Adipose tissue (tissue), 3 donors: Measurements from ENCODE around the gene GGA1. TPM values are rescaled to one million over a fixed set of nuclear protein-coding genes. Genes with fewer than 3 reads are reported as not detected.

Source experiments
- H3K27ac ChIP-seq: one replicate; pipeline ENCODE4 v1.5.1; 2013; ENCODE audit warnings: low read depth, low read length
- WGBS, 3 donors: extraction: QIAGEN DNeasy Blood & Tissue Kit; methylation state at CpG; one replicate each; pipeline ENCODE4 v1.1.7; 2013; 5-methylcytosine and 5-hydroxymethylcytosine counted together
- polyA plus RNA-seq, 3 donors: library from polyadenylated mRNA; stranded (reverse); fragments of 200-250 nt; gene quantifications; one replicate each; pipeline ENCODE4 v1.2.3, GENCODE V29; 2013
- donor health status: healthy with polysubstance abuse.
- donor health status: Bipolar disorder and iron deficiency.
- donor health status: healthy.

Gene GGA1
- polyA plus RNA-seq, 3 donors = 24.2 to 33.1 (median 29.8) TPM

DNA sequence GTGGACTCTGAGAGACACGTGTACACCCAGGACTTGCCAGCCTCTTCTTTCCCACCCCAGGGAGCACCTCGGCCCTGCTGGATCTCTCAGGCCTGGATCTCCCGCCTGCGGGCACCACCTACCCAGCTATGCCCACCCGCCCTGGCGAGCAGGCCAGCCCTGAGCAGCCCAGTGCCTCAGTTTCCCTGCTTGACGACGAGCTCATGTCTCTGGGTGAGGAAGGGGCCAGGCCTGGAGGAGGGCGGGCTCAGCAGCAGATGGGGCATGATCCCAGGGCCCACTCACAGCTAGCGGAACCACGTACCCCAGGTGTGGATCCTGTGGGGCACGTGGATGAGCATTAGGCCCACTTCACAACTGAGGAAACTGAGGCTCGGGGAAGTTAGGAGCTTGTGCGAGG is 17.1 kb downstream of the GGA1 start:
- H3K27ac ChIP-seq = no peak overlapping the region
- 75 to 94% (median 86%) methylated on average over 14 of the region's 14 CpGs for WGBS, 3 donors

DNA sequence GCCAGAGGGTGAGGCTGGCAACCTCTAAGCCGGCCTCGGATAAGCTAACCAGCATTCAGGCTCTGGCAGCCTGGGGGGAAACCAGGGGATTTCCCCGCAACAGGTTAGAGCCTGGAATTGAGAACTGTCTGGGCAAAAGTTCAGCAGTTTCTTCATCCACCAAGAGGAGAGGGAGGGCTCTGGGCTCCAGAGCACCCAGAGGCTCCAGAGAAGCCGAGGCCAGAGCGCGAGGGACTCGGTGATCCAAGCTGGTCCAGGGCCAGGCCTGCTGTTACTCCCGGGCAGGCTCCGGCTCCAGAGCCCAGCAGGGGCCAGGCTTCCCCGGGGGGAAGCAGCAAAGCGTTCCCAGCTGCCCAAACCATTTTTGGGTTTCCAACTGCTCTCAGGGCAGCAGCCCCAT is 17.5 kb downstream of the GGA1 start:
- no peak overlapping the region for H3K27ac ChIP-seq
- 58 to 90% (median 61%) methylated on average over 11 of the region's 11 CpGs for whole genome bisulfite sequencing, 3 donors

DNA sequence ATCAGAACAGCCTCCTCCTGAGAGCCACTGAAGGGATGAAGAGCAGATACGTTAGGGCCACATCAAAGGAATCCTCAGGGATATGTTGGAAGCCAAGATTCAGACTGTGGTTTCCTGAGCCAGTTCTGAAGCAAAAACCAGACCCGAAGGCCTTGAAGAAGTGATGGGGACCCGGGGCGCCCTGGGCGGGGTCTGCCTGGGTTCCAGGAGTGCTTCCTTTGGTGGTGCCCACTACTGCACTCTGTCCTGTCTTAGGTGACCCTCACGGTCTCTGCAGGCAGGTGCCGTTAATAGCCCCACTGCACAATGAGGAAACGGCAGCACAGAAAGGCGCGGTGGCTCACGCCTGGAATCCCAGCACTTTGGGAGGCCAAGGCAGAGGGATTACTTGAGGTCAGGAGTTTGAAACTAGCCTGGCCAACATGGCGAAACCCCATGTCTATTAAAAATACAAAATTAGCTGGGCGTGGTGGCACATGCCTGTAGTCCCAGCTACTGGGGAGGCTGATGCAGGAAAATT is 18.0 kb downstream of the GGA1 start:
- 62 to 83% (median 67%) methylated on average over 13 of the region's 13 CpGs for WGBS, 3 donors
- H3K27ac ChIP-seq = no peak overlapping the region

DNA sequence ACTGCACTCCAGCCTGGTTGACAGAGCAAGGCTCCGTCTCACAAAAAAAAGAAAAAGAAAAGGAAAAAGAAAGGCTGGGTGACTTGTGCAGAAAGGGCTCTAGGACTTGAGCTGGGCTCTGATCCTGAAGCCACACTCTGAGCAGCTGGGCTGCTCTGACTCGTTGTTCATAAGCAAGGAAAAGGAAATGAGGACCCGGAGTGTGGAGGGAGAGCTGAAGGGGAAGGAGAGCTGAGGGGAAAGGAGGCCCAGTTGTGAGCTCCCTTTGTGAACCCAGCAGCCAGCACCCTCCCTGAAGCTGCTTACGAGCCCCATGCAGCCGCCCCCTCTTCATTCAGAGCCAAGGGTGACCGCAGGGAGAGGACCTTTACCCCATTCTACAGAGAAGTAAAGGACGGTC is 18.5 kb downstream of the GGA1 start:
- H3K27ac ChIP-seq = no peak overlapping the region
- 41 to 76% (median 48%) methylated on average over 7 of the region's 7 CpGs for WGBS, 3 donors

DNA sequence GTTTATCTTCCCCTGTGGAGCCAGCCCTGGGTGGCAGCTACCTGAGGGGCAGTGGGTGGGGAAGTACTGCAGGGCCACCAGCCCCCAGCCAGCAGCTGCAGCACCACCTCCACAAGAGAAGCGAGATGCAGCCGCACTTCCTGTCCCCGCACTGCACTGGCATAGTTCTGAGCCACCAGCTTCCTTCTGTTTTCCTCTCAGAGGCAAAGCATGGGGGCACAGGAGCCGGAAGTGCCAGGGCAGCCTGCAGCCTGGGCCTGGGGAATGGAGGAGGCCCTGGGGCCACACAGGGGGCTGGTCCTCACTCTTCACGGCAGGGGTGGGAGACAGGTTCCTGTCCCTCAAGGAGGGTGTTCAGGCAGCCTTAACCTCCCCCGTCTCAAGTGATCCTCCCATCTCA is 18.9 kb downstream of the GGA1 start:
- H3K27ac ChIP-seq = no peak overlapping the region
- WGBS, 3 donors = 44 to 72% (median 48%) methylated on average over 6 of the region's 6 CpGs

DNA sequence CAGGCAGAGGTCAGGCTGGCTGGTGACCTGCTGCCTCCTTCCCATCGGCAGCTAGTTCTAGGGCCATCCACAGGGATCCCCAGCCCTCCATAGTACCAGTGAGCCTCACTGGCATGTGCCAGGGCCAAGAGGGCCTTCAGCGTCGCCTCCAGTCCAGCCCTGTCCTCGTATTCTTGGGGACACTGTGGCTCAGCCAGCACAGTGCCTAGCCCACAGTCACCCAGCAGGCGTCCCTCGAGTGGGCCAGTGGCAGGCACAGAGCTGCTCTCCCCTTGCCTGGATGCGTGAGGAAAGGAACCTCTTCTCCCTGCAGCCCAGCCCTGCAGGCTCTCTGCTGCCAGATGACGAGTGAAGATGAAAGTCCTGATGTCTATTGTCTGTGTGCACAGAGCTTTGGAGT is 20.2 kb downstream of the GGA1 start:
- WGBS, 3 donors = 84 to 92% (median 92%) methylated on average over 8 of the region's 8 CpGs

DNA sequence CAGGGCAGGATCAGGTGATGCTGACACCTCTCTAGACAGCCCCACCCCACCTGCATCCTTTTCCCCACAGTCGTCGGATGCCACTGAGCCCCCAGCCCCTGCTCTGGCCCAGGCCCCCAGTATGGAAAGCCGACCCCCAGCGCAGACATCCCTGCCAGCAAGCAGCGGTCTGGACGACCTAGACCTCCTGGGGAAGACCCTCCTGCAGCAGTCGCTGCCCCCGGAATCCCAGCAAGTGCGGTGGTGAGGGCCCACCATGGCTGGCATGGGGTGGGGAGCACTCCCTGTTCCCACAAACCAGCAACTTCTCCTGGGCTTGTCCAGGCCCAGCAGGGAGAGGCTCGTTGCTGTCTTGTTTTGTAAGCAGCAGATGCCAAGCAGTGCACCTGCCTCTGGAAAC is 21.3 kb downstream of the GGA1 start:
- 87 to 90% (median 89%) methylated on average over 10 of the region's 10 CpGs for WGBS, 3 donors
- no peak overlapping the region for H3K27ac ChIP-seq

More for the DNA sequence above, 20.2 kb downstream of the GGA1 start:
- no peak overlapping the region for H3K27ac ChIP-seq

DNA sequence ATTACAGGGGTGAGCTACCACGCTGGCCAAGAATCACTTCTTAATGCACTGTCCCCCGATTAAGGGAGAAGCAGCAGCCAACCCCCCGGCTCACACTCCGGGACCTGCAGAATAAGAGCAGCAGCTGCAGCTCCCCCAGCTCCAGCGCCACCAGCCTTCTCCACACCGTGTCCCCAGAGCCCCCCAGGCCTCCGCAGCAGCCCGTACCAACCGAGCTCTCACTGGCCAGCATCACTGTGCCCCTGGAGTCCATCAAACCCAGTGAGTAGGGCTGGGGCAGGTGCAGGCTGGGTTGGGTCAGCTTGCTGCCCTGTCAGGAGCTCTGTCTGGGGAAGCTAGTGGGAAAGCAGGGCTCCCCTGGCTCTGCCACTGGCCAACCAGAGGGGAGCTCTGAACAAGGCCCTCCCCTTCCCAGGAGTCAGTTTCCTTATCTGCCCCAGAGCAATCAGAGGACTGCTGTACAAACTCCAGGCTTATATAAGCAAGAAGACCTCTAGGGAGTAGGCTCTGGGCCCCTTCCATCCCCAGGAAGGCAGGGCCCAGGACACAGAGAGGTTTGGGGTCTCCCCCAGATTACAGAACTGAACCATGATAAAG is 22.3 kb downstream of the GGA1 start:
- 88 to 94% (median 90%) methylated on average over 9 of the region's 9 CpGs for WGBS, 3 donors
- H3K27ac ChIP-seq = no peak overlapping the region

DNA sequence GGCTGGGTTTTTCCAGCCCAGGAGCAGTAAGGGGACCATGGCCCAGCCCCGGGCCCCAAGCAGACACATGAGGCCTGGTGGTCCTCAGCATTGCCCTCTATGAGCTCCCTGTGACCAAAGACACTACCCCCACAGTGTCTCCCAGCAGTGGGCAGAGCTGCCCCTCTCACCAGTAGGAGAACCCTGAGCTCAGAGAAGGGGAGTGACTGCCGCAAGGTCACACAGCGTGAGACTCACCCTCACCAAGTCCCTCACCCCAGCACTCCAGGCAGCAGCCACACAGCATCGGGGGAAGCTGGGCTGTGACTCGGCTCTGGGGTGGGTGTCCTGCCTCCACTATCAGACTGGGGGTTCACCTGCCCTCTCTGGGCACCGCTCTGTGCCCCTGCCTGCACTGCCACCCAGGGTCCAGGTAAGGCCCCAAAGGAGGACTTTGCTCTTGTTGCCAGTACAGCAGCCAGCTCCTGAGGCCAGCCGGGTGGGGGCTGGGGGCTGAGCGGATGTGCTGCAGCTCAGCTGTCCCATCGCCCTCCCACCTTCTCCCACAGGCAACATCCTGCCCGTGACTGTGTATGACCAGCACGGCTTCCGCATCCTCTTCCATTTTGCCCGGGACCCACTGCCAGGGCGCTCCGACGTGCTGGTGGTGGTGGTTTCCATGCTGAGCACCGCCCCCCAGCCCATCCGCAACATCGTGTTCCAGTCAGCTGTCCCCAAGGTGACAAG is 23.0 kb downstream of the GGA1 start:
- WGBS, 3 donors = 83 to 87% (median 84%) methylated on average over 19 of the region's 19 CpGs
- H3K27ac ChIP-seq = no peak overlapping the region

DNA sequence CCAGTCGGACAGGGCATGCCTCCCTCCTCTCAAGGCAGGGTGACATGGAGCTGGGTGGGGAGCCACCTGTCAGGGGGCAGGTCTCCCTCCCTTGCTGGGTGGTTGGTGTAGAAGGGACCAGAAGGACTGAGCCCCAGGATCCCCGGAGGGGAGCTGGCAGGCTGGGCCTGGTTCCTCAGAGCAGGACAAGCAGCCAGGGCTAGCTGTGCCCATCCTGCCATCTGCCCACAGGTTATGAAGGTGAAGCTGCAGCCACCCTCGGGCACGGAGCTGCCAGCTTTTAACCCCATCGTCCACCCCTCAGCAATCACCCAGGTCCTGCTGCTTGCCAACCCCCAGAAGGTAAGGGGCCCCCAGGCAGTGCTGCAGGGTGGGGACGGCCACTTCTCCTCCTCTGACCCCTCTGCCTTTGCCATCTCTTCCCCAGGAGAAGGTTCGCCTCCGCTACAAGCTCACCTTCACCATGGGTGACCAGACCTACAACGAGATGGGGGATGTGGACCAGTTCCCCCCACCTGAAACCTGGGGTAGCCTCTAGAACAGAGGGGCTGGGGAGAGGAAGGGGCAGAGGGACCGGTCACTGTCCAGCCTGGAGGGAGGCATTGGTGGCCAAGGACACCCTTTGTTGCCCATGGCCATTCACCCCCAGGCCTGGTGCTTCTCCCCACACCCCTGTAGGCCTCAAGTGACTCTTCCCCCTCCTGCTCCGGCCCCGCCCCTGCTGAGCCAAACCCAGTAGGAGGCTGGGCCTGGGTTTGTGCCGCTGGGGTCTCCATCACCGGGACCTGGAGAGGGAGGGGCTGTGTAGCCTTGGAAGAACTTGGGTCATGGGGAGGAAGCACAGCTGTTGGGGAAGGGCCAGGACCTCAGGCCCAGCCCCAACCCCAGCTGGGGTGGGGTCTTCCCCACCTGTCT is 23.8 kb downstream of the GGA1 start:
- H3K27ac ChIP-seq = no peak overlapping the region
- 67 to 87% (median 70%) methylated on average over 14 of the region's 14 CpGs for WGBS, 3 donors

DNA sequence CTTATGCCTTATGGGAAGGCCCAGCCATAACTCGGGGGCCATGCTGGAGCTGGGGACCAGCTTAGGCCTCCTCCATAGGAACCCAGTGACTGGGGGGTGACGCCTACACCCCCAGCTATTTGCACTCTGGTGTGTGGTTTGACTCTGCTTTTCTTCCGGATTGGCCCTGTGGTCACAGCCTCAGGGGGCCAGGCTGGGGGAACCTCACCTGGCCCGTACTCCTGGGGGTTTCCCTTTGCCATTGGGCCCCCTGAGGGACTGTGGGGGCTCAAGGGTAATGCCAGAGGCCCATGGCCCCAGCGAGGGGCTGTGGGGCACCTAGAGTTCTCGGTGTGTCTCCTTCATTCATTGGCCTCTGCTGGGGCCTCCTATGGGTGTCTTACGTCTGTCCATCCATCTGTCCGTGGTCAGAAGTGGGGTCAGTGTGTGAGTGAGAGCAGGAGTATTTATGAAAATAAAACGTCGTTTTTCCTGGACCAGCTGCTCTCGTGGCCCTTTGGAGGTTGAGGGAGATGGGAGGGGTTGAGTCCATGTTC is 24.5 kb downstream of the GGA1 start:
- 23 to 69% (median 25%) methylated on average over 11 of the region's 11 CpGs for WGBS, 3 donors
- no peak overlapping the region for H3K27ac ChIP-seq

DNA sequence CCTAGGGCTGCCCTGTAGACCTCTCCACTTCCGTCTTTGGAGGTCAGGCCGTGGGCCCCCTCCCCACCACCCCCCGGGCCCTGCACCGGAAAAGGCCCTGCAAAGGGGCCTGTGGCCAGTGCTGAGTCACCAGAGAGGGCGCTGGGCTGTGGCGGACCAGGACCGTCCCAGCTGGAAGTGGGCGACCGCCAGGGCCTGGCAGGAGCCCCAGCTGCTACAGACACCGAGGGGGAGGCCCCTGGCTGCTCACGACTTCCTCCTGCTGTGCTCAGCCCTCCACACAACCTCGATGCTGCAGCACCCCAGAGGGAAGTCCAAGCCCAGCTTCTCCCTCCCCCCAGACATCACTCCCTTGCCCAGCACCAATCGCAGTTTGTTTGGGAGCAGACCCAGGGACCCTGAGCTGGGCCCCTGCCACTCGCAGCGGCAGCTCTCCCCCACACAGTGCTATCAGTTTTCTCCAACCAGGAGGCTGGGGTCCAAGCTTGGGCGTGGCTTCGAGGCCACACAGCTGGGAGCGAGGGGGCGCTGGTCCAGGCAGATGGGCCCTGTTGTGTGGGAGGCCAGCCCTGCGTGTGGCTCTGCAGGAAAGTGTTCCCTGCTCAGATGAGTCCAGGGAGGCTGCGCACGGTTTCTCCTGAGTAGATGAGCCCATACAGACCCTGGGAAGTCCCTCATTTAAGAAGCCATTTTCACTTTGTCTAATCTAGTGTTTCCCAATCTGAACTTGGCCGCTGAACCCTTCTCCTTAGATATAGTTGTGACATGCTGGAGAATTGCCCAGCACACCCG is 25.2 kb downstream of the GGA1 start:
- no peak overlapping the region for H3K27ac ChIP-seq
- 3 to 34% (median 4%) methylated on average over 23 to 24 of the region's 24 CpGs for WGBS, 3 donors

DNA sequence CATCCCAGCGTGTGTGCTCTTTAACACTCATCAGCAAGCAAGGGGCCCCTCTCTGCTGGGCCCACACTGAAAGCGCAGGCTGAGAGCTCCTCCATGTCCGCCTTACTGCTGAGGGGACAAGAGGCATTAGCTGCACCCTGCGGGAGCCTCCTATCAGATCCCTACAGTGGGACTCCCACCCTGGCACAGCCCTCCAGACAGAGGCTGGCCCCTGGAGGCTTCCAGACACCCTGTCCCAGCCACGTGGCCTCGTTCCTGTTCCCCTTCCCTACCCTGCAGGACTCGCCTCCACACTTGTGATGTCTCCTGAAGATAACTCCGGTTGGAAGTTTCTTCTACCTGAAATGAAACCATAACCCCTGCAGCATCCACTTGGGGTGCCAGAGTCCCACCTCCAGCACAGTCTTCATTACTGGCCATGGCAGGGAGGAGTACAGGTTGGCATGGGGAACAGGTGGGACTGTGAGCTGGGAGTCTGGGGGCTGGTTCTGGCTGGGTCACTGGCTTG is 25.8 kb downstream of the GGA1 start:
- 18 to 56% (median 24%) methylated on average over 8 of the region's 8 CpGs for WGBS, 3 donors
- no peak overlapping the region for H3K27ac ChIP-seq

DNA sequence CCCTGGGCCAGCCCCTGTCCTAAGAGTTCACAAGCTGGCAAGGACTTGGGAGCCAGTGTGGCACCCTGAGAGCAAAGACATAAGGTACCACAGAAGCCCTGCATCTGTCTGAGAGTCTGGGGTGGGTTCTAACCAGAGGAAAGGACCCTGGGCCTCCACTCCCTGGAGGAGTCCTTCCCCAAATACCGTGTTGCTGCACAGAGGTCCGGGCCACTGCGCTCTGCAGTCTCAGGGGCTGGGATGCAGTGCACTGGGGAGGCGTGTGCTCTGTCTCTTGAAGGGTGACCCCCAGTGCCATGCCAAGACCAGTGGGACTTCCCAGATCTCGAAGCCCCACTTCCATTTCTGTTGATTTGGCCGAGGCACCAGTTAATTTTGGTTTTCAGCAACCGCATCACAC is 26.5 kb downstream of the GGA1 start:
- H3K27ac ChIP-seq = no peak overlapping the region
- WGBS, 3 donors = 78 to 92% (median 82%) methylated on average over 7 of the region's 7 CpGs

DNA sequence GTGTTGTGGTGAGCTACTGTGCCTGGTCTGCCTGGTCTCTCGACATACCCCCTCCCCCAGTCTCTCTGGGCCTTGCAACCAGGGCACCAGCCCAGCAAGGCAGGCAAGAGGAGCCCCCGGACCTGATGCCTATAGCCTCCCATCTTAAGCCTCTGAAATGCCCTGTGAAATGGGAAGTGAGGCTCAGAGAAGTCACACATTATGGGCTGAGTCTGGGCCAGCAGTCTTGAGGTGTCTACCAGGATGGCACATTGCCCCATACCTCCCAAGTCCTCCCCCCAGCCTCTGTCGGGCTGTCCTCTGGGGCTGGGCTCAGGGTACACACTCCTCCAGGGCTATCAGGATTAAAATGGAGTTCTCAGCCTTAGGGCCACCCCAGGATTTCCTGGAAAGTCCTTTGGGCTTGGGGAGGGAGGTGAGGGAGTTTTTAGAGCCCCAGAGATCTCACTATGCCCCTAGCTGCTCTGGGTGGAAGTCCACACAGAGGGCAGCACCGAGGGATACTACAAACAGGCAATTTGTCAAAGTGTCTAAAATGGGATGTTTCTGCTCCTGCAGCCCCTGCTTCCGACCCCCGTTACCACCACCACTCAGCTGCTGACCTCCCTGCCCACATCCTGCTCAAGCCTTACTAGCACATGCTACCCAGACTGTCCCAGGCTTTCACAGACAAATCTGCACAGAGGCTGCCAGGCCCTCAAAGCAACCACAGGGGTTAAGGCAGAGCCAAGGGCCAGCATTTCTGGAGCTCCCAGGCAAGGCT is 27.7 kb downstream of the GGA1 start:
- 44 to 55% (median 48%) methylated on average over 6 of the region's 6 CpGs for WGBS, 3 donors
- no peak overlapping the region for H3K27ac ChIP-seq

DNA sequence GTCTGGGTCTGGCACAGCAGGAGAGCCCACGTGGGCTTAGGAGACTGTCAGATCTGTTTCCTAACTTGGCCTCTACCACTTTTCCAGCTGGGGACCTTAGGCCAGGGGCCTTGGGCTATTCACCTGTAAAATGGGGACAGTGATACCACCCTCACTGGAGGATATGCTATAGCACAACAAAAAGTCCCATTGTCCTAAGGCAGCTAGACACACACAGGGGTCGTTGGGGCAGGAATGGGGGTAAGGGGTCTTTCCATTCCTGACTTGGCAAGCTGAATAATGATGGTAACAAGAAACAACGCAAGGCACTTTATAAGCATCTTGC is 28.3 kb downstream of the GGA1 start:
- no peak overlapping the region for H3K27ac ChIP-seq
- WGBS, 3 donors = 60 to 71% (median 66%) methylated on average over 3 of the region's 3 CpGs

DNA sequence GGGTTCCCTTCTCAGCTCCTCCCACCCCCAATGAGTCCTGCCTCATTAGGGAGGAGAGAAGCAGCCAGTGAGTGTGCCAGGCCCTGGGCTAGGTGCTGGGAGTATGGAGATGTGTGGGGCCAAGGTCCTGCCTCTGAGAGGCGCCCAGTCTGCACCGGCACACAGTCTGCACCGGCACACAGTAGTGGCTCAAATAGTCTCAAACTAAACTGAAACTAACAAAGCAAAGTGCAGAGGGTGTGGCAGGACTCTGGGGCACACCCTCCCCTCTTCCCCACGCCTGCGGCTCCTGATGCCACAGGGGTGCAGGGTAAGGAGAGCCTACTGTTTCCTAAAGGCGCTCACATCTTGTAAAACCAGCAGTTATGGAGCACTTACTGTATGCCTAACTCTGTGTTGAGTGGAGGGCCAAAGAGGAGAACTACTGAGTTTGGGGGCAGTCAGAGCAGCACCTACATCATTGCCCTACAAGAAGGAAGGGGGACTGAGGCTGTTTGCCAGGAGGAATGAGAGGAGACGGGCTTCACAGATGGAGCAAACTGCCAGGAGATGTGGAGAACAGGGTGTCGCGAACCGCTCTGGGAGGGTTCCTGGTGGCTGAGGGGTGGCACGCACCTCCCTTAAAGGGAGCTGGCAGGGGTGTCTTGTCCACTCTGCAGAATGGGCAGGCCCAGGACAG is 29.9 kb downstream of the GGA1 start:
- WGBS, 3 donors = 47 to 72% (median 48%) methylated on average over 11 of the region's 11 CpGs
- no peak overlapping the region for H3K27ac ChIP-seq
